ENCODE measurements around the gene ZNF701.
"Not testable (repeated sequence)": the region's sequence is repeated elsewhere in the genome, so short reads cannot be mapped to it uniquely, and the experiment has no call there.

The ZNF701 gene

DNA sequence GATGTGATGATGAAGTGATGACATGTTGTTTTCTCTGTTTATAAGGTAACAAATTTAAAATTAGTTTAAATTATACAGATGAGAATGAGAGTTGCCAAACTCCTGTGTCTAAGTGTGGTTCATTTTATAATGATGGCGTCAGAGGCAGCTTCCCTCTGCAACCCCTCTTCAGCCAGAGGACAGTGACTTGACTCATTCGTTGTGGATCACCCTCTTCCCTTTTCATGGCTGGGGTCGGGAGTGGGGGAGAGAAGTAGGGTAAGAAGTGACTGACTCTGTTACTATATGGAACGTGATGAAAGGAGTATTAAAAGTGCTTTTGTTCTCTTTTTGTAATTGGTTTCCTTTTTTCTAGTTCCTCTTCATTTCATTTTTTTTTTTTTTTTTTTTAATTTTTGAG lies 31.3 kb upstream of the ZNF701 start:
- H3K9ac ChIP-seq (ENCODE audit: low read length); H3K9me3 ChIP-seq (ENCODE audit: control insufficient read depth, insufficient read depth, low read depth, low read length); H3K27me3 ChIP-seq (ENCODE audit: control insufficient read depth, insufficient read depth, low read length); H3K27ac ChIP-seq (ENCODE audit: low read depth, low read length); H3K4me1 ChIP-seq (ENCODE audit: control insufficient read depth, insufficient read depth, low read length); H3K4me3 ChIP-seq (ENCODE audit: low read depth, low read length): not testable (repeated sequence)
- H3K36me3 ChIP-seq (ENCODE audit: control insufficient read depth, insufficient read depth, low read length): peaks cover 14% of the 10 kb centered on the region

DNA sequence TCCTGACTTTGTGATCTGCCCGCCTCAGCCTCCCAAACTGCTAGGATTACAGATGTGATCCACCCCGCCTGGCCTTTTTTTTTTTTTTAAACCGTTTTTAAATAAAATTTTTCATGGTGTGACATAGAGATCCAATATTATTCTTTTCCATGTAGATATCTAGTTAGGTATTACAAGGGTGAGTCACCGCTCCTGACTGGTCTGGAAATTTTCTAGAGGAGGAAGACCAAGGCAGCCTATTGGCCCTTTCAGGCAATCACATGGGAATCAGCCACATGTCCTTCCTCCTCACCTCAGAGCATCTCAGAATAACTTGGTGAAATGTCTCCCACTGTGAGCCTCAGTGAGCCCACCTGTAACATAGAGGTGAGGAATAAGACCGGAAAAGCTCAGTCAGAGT lies 28.9 kb upstream of the ZNF701 start:
- H3K4me3 ChIP-seq (ENCODE audit: low read depth, low read length): not testable (repeated sequence)

DNA sequence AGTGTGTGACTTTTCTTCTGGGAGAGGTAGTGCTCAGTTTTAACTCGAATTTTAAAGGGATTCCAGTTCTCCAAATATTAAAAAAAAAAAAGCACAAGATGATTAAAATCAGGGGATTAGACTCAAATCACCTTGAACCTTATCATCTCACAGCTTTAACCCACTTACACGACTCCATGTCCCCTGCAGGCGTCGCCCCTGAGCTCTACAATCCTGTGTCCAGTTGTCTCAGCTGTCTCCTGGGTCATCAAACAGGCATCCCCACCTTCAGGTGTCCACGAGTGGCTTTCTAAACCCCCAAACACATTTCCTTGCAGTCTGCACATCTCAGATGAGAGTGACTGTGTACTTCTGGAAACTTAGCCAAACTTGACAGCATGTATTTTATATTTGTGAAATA lies 28.5 kb upstream of the ZNF701 start:
- H3K4me3 ChIP-seq (ENCODE audit: low read depth, low read length): no peak overlapping the region
- peaks cover 41% of the 10 kb centered on the region for H3K36me3 ChIP-seq (ENCODE audit: control insufficient read depth, insufficient read depth, low read length)
- H3K27me3 ChIP-seq (ENCODE audit: control insufficient read depth, insufficient read depth, low read length): no peaks in the 10 kb centered on the region

More for the DNA sequence above, 28.9 kb upstream of the ZNF701 start:
- not testable (repeated sequence) for H3K4me1 ChIP-seq (ENCODE audit: control insufficient read depth, insufficient read depth, low read length); H3K9me3 ChIP-seq (ENCODE audit: control insufficient read depth, insufficient read depth, low read depth, low read length); H3K9ac ChIP-seq (ENCODE audit: low read length); H3K27ac ChIP-seq (ENCODE audit: low read depth, low read length); H3K27me3 ChIP-seq (ENCODE audit: control insufficient read depth, insufficient read depth, low read length)
- H3K36me3 ChIP-seq (ENCODE audit: control insufficient read depth, insufficient read depth, low read length): peaks cover 37% of the 10 kb centered on the region

DNA sequence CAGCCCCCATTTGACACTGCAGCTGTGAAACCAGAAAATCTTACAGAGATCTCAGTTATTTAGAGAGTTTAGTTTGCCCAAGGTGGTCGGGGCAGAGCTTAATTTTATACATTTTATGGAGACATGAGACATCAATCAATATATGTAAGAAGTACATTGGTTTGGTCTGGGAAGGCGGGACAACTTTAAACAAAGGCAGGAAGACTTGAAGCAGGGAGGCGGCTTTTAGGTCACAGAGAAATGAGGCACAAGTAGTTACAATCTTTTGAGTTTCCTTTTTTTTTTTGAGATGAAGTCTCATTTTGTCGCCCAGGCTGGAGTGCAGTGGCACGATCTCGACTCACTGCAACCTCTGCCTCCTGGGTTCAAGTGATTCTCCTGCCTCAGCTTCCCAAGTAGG lies 27.5 kb upstream of the ZNF701 start:
- not testable (repeated sequence) for H3K4me3 ChIP-seq (ENCODE audit: low read depth, low read length); H3K9ac ChIP-seq (ENCODE audit: low read length); H3K4me1 ChIP-seq (ENCODE audit: control insufficient read depth, insufficient read depth, low read length); H3K27me3 ChIP-seq (ENCODE audit: control insufficient read depth, insufficient read depth, low read length); H3K9me3 ChIP-seq (ENCODE audit: control insufficient read depth, insufficient read depth, low read depth, low read length); H3K27ac ChIP-seq (ENCODE audit: low read depth, low read length)
- H3K36me3 ChIP-seq (ENCODE audit: control insufficient read depth, insufficient read depth, low read length): peaks cover 51% of the 10 kb centered on the region

More for the DNA sequence above, 28.5 kb upstream of the ZNF701 start:
- no peak overlapping the region for H3K27ac ChIP-seq (ENCODE audit: low read depth, low read length)
- H3K9me3 ChIP-seq (ENCODE audit: control insufficient read depth, insufficient read depth, low read depth, low read length): peaks cover 4% of the 10 kb centered on the region; the same call in 1 of the 2 replicates
- no peaks in the 10 kb centered on the region for H3K4me1 ChIP-seq (ENCODE audit: control insufficient read depth, insufficient read depth, low read length)
- H3K9ac ChIP-seq (ENCODE audit: low read length): no peak overlapping the region

DNA sequence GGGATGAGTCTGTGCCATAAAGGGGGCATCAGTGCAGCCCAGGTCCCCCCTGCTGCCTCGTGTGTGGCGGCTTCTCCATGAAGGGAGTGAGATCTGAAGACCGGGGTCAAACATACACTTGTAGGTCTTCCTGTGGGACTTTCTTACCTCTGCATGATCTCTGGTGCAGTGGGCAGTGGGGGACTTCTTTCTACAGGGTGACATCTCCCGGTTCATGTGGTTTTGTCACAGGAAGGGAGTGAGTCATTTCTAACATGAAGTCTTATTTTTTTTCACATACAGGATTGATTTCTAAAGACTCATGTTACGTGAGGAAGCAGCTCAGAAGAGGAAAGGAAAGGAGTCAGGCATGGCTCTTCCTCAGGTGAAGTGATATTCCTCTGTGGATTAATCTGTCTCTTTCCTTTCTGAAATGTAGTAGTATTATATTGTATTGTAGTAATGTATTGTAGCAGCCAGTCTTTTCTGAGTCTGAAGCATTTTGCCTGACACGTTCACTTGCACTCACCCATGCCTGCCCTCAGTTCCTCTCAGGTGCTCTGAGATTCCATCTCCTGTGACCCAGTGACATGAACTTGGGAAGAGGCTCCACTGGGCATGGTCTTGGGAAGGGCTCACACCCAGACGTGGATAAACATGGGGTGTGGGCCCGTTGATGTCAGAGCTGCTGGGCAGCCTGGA lies 27.0 kb upstream of the ZNF701 start:
- H3K4me3 ChIP-seq (ENCODE audit: low read depth, low read length): no peak overlapping the region

DNA sequence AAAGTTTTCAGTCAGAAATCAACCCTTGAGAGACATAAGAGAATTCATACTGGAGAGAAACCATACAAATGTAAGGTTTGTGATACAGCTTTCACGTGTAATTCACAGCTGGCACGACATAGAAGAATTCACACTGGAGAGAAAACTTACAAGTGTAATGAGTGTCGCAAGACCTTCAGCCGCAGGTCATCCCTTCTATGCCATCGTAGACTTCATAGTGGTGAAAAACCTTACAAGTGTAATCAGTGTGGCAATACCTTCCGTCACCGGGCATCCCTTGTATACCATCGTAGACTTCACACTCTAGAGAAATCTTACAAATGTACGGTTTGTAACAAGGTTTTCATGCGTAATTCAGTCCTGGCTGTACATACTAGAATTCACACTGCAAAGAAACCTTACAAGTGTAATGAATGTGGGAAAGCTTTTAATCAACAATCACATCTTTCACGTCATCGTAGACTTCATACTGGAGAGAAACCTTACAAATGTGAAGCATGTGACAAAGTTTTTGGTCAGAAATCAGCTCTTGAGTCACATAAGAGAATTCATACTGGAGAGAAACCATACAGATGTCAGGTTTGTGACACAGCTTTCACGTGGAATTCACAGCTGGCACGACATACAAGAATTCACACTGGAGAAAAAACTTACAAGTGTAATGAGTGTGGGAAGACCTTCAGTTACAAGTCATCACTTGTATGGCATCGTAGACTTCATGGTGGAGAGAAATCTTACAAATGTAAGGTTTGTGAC lies 15.7 kb upstream of the ZNF701 start:
- Histone ChIP-seq H3K36me3 (ENCODE audit: control insufficient read depth, insufficient read depth, low read length) (peaks cover 78% of the 10 kb centered on the region), H3K27ac (ENCODE audit: low read depth, low read length) (no peak overlapping the region), H3K4me3 (ENCODE audit: low read depth, low read length) (no peak overlapping the region), H3K9ac (ENCODE audit: low read length) (no peak overlapping the region), H3K9me3 (ENCODE audit: control insufficient read depth, insufficient read depth, low read depth, low read length) (peaks cover 56% of the 10 kb centered on the region), H3K27me3 (ENCODE audit: control insufficient read depth, insufficient read depth, low read length) (no peaks in the 10 kb centered on the region), H3K4me1 (ENCODE audit: control insufficient read depth, insufficient read depth, low read length) (peaks cover 4% of the 10 kb centered on the region; the same call in 1 of the 2 replicates)

More for the DNA sequence above, 27.0 kb upstream of the ZNF701 start:
- Histone ChIP-seq H3K36me3 (ENCODE audit: control insufficient read depth, insufficient read depth, low read length) (peaks cover 56% of the 10 kb centered on the region), H3K9ac (ENCODE audit: low read length) (no peak overlapping the region), H3K27me3 (ENCODE audit: control insufficient read depth, insufficient read depth, low read length) (no peaks in the 10 kb centered on the region), H3K4me1 (ENCODE audit: control insufficient read depth, insufficient read depth, low read length) (no peaks in the 10 kb centered on the region), H3K9me3 (ENCODE audit: control insufficient read depth, insufficient read depth, low read depth, low read length) (peaks cover 6% of the 10 kb centered on the region; the same call in 1 of the 2 replicates), H3K27ac (ENCODE audit: low read depth, low read length) (no peak overlapping the region)

DNA sequence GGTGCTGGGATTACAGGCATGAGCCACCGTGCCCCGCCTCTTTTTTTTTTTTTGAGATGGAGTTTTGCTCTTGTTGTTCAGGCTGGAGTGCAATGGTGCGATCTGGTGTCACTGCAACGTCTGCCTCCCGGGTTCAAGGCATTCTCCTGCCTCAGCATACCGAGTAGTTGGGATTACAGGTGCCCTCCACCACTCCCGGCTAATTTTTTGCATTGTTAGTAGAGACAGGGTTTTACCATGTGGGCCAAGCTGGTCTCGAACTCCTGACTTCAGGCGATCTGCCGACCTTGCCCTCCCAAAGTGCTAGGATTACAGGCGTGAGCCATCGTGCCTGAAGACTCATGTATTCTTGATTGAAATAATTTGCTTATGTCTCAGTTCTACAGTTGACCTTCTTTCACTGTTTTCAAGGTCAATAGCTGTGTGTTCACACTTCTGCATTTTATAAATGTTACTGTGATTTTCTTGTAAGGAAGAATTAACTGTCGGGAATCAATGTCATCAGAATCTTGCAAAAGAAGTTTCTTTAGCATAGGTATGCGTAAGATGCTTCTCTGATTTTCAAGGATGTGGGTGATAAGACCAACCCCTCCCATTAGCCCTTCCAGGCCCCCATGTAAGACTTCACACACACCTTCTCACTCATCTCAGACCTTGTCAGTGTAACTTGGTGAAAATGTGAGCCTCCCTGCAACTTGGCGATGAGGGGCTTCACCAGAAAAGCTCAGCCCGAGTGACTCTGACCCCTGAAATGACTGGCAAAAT lies 12.7 kb upstream of the ZNF701 start:
- Histone ChIP-seq H3K27ac (ENCODE audit: low read depth, low read length) (peak overlapping the region; percentile 42; the same call in 1 of the 2 replicates), H3K36me3 (ENCODE audit: control insufficient read depth, insufficient read depth, low read length) (peaks cover 64% of the 10 kb centered on the region), H3K9ac (ENCODE audit: low read length) (no peak overlapping the region), H3K27me3 (ENCODE audit: control insufficient read depth, insufficient read depth, low read length) (no peaks in the 10 kb centered on the region), H3K9me3 (ENCODE audit: control insufficient read depth, insufficient read depth, low read depth, low read length) (peaks cover 42% of the 10 kb centered on the region), H3K4me3 (ENCODE audit: low read depth, low read length) (no peak overlapping the region), H3K4me1 (ENCODE audit: control insufficient read depth, insufficient read depth, low read length) (peaks cover 6% of the 10 kb centered on the region; the same call in 1 of the 2 replicates)

DNA sequence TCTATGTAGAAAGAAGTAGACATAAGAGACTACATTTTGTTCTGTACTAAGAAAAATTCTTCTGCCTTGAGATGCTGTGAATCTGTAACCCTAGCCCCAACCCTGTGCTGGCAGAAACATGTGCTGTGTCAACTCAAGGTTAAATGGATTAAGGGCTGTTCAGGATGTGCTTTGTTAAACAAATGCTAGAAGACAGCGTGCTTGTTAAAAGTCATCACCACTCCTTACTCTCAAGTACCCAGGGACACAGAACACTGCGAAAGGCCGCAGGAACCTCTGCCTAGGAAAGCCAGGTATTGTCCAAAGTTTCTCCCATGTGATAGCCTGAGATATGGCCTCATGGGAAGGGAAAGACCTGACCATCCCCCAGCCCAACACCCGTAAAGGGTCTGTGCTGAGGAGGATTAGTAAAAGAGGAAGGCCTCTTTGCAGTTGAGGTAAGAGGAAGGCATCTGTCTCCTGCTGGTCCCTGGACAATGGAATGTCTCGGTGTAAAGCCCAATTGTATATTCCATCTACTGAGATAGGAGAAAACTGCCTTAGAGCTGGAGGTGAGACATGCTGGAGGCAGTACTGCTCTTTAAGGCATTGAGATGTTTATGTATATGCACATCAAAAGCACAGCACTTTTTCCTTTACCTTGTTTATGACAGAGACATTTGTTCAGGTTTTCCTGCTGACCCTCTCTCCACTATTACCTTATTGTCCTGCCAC lies 11.2 kb upstream of the ZNF701 start:
- H3K4me1 ChIP-seq (ENCODE audit: control insufficient read depth, insufficient read depth, low read length); H3K27me3 ChIP-seq (ENCODE audit: control insufficient read depth, insufficient read depth, low read length); H3K4me3 ChIP-seq (ENCODE audit: low read depth, low read length): not testable (repeated sequence)
- peaks cover 59% of the 10 kb centered on the region for H3K36me3 ChIP-seq (ENCODE audit: control insufficient read depth, insufficient read depth, low read length)
- H3K9me3 ChIP-seq (ENCODE audit: control insufficient read depth, insufficient read depth, low read depth, low read length): peaks cover 36% of the 10 kb centered on the region
- H3K9ac ChIP-seq (ENCODE audit: low read length): peak overlapping the region; percentile 40
- H3K27ac ChIP-seq (ENCODE audit: low read depth, low read length): peak overlapping the region; percentile 56; the same call in 1 of the 2 replicates

DNA sequence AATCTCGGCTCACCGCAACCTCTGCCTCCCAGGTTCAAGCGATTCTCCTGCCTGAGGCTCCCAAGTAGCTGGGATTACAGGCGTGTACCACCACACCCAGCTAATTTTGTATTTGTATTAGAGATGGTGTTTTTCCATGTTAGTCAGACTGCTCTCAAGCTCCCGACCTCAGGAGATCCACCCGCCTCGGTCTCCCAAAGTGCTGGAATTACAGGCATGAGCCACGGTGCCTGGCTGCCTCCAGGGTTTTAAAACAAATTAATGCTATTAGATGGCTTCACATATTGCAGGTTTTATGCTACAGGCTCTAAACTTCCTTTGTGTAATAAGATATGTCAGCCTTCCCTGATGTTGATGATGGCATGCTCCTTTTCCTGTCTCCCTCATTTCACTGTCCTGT lies 8.5 kb upstream of the ZNF701 start:
- Histone ChIP-seq H3K36me3 (ENCODE audit: control insufficient read depth, insufficient read depth, low read length) (peaks cover 42% of the 10 kb centered on the region), H3K4me1 (ENCODE audit: control insufficient read depth, insufficient read depth, low read length) (peaks cover 11% of the 10 kb centered on the region; the same call in 1 of the 2 replicates), H3K9me3 (ENCODE audit: control insufficient read depth, insufficient read depth, low read depth, low read length) (peaks cover 15% of the 10 kb centered on the region; the same call in 1 of the 2 replicates)
- not testable (repeated sequence) for H3K9ac ChIP-seq (ENCODE audit: low read length); H3K27me3 ChIP-seq (ENCODE audit: control insufficient read depth, insufficient read depth, low read length); H3K27ac ChIP-seq (ENCODE audit: low read depth, low read length); H3K4me3 ChIP-seq (ENCODE audit: low read depth, low read length)

DNA sequence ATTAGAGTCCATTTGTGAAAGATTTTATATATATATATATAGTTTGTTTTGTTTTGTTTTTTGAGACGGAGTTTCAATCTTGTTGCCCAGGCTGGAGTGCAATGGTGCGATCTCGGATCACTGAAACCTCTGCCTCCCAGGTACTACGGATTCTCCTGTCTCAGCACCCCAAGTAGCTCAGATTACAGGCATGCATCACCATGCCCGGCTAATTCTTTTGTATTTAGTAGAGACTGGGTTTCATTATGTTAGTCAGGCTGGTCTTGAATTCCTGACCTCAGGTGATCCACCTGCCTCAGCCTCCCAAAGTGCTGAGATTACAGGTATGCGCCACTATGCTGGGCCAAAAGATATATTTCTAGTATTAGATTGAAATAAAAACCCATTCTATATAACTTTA lies 4.0 kb upstream of the ZNF701 start:
- no peak overlapping the region for H3K9ac ChIP-seq (ENCODE audit: low read length)
- H3K4me1 ChIP-seq (ENCODE audit: control insufficient read depth, insufficient read depth, low read length): peaks cover 5% of the 10 kb centered on the region; the same call in 1 of the 2 replicates
- H3K27ac ChIP-seq (ENCODE audit: low read depth, low read length): no peak overlapping the region
- H3K4me3 ChIP-seq (ENCODE audit: low read depth, low read length): no peak overlapping the region
- no peaks in the 10 kb centered on the region for H3K27me3 ChIP-seq (ENCODE audit: control insufficient read depth, insufficient read depth, low read length)
- peaks cover 22% of the 10 kb centered on the region for H3K36me3 ChIP-seq (ENCODE audit: control insufficient read depth, insufficient read depth, low read length)
- peaks cover 8% of the 10 kb centered on the region; the same call in 1 of the 2 replicates for H3K9me3 ChIP-seq (ENCODE audit: control insufficient read depth, insufficient read depth, low read depth, low read length)

All from HUES6 (cell line).